Heart left ventricle (tissue), 13 donors: ENCODE results near the gene LRP5.

Experiments used
- POLR2A ChIP-seq, 2 donors: fragments of 450-650 bp; IDR thresholded peaks; one replicate each; pipeline ENCODE4 v1.6.1; 2017; ENCODE audit warnings: antibody characterized with exemption in 2 of 2, mild to moderate bottlenecking in 2 of 2, moderate library complexity in 2 of 2
- TF ChIP-seq, protein P1 (sequence below), 12 donors: fragments of 200-600 bp; sonication (generic) in 4 of 12; IDR thresholded peaks; one replicate each; pipeline versions ENCODE4 v1.5.0 to v1.8.0; 2018 to 2022; ENCODE audit warnings: antibody characterized with exemption in 12 of 12, mild to moderate bottlenecking in 5 of 12
- donor health status: ischemic (EF 13 %, LVEDD 7.1; RV severe dilation, severe dysfunction).
- donor health status: DM: no; HTN: yes; CAD: no.
- donor health status: DM: no; HTN: no; CAD: no.
- donor health status: ischemic (EF 25% LVEDD 6.9; RV normal size, moderate dysfunction).
- donor health status: ischemic (EF 25% LVEDD 5.7; RV mildly dilated, moderate dysfunction).
- donor health status: ischemic (EF 35%, LVEDD 5.7; RV mildly dilated, moderate dysfunction).
- donor health status: nonischemic (EF 11% LVEDD 7.7; RV severe dilation, severe dysfunction).
- donor health status: DM: yes; HTN: yes; CAD: no.
- donor health status: PGD.
- donor health status: ischemic (EF 29% LVEDD 5.4; RV normal size, mild dysfunction).
- donor health status: nonischemic (EF 23%, LVEDD 6.1; RV moderate dilation, normal function).

DNA sequence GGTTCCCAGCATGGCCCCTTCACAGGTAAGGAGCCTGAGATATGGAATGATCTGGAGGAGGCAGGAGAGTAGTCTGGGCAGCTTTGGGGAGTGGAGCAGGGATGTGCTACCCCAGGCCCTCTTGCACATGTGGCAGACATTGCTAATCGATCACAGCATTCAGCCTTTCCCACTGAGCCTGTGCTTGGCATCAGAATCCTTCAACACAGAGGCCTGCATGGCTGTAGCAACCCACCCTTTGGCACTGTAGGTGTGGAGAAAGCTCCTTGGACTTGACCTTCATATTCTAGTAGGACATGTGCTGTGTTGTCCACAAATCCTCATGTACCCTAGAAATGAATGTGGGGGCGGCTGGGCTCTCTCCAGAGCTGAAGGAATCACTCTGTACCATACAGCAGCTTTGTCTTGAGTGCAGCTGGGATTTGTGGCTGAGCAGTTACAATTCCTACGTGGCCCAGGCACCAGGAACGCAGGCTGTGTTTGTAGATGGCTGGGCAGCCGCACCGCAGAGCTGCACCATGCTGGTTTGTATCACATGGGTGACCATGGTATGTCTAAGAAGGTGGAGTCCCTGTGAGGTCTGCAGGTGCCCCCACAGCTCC lies 126.4 kb downstream of the LRP5 start:
- TF ChIP-seq, protein P1, sequence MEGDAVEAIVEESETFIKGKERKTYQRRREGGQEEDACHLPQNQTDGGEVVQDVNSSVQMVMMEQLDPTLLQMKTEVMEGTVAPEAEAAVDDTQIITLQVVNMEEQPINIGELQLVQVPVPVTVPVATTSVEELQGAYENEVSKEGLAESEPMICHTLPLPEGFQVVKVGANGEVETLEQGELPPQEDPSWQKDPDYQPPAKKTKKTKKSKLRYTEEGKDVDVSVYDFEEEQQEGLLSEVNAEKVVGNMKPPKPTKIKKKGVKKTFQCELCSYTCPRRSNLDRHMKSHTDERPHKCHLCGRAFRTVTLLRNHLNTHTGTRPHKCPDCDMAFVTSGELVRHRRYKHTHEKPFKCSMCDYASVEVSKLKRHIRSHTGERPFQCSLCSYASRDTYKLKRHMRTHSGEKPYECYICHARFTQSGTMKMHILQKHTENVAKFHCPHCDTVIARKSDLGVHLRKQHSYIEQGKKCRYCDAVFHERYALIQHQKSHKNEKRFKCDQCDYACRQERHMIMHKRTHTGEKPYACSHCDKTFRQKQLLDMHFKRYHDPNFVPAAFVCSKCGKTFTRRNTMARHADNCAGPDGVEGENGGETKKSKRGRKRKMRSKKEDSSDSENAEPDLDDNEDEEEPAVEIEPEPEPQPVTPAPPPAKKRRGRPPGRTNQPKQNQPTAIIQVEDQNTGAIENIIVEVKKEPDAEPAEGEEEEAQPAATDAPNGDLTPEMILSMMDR (IDR thresholded peaks at IDR 0.05): no peak
- no peak for TF ChIP-seq POLR2A (IDR thresholded peaks at IDR 0.05)
